DND-41 (cell line): Measurements from ENCODE around the gene JDP2.

Source experiments
- EZH2 ChIP-seq: IDR thresholded peaks from 3 replicates; pipeline ENCODE4 v1.6.1; 2012; ENCODE audit warnings: borderline replicate concordance, low read depth, mild to moderate bottlenecking, moderate library complexity, low read length, inconsistent platforms; ENCODE audit not compliant: severe bottlenecking
- TF ChIP-seq, protein P1 (sequence below): IDR thresholded peaks from 2 replicates; pipeline ENCODE4 v1.5.1; 2012; ENCODE audit warnings: borderline replicate concordance, low read length, moderate library complexity, mild to moderate bottlenecking; ENCODE audit not compliant: poor library complexity, severe bottlenecking; ENCODE audit errors: extremely low read depth

DNA sequence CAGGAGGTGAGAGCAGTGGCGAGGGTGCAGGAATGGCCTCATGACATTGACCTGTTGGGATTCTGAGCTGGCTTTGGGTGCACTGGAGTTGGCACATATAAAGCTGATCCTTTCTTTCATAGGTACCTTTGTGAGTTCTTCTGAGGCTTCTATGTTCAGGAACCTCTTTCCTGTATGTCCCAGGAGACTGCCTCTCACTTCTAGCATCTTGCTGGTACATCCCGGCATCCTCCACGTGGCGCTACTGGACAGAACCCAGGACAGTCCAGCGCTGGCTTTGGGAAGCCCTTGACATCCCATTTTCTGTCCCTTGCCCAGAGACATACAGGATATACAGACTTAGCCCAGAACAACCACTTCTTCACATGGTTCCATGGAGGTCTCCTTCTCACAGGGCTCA is 50.1 kb downstream of the JDP2 start:
- TF ChIP-seq, protein P1, sequence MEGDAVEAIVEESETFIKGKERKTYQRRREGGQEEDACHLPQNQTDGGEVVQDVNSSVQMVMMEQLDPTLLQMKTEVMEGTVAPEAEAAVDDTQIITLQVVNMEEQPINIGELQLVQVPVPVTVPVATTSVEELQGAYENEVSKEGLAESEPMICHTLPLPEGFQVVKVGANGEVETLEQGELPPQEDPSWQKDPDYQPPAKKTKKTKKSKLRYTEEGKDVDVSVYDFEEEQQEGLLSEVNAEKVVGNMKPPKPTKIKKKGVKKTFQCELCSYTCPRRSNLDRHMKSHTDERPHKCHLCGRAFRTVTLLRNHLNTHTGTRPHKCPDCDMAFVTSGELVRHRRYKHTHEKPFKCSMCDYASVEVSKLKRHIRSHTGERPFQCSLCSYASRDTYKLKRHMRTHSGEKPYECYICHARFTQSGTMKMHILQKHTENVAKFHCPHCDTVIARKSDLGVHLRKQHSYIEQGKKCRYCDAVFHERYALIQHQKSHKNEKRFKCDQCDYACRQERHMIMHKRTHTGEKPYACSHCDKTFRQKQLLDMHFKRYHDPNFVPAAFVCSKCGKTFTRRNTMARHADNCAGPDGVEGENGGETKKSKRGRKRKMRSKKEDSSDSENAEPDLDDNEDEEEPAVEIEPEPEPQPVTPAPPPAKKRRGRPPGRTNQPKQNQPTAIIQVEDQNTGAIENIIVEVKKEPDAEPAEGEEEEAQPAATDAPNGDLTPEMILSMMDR: no peak
- no peak for TF ChIP-seq EZH2
